Measurements from ENCODE around the gene SLC35E1.

Gene SLC35E1

GRCh38 chr19:16572332-16573211 lies at the start of gene SLC35E1:
Gene SLC35E1, minus strand, starts transcription at chr19:16572415. Its CDS starts 51 bp downstream, at chr19:16572364.
- peak; percentile 88 for DNase-seq (ENCODE audit: low read depth, low spot score)

GRCh38 chr19:16621165-16621800 lies 49.1 kb upstream of the SLC35E1 start:
- no peak for DNase-seq (ENCODE audit: low read depth, low spot score)

GRCh38 chr19:16620584-16620983 lies 48.4 kb upstream of the SLC35E1 start:
- DNase-seq (ENCODE audit: low read depth, low spot score) = no peak

- DNase-seq (ENCODE audit: low read depth, low spot score) = no peak
Observed at GRCh38 chr19:16620018-16620417, 47.8 kb upstream of the SLC35E1 start.

GRCh38 chr19:16619457-16619856 lies 47.2 kb upstream of the SLC35E1 start:
- DNase-seq (ENCODE audit: low read depth, low spot score) = no peak

GRCh38 chr19:16618248-16618647 lies 46.0 kb upstream of the SLC35E1 start:
- no peak for DNase-seq (ENCODE audit: low read depth, low spot score)

- no peak for DNase-seq (ENCODE audit: low read depth, low spot score)
Observed at GRCh38 chr19:16615808-16616207, 43.6 kb upstream of the SLC35E1 start.

GRCh38 chr19:16614941-16615340 lies 42.7 kb upstream of the SLC35E1 start:
- DNase-seq (ENCODE audit: low read depth, low spot score) = no peak

- no peak for DNase-seq (ENCODE audit: low read depth, low spot score)
Observed at GRCh38 chr19:16613841-16614240, 41.6 kb upstream of the SLC35E1 start.

GRCh38 chr19:16612636-16613035 lies 40.4 kb upstream of the SLC35E1 start:
- DNase-seq (ENCODE audit: low read depth, low spot score) = no peak

GRCh38 chr19:16611121-16611520 lies 38.9 kb upstream of the SLC35E1 start:
- no peak for DNase-seq (ENCODE audit: low read depth, low spot score)

- DNase-seq (ENCODE audit: low read depth, low spot score) = no peak
Observed at GRCh38 chr19:16609511-16610200, 37.4 kb upstream of the SLC35E1 start.

GRCh38 chr19:16608290-16608739 lies 36.1 kb upstream of the SLC35E1 start:
- DNase-seq (ENCODE audit: low read depth, low spot score) = no peak

- DNase-seq (ENCODE audit: low read depth, low spot score) = no peak
Observed at GRCh38 chr19:16607819-16608218, 35.6 kb upstream of the SLC35E1 start.

GRCh38 chr19:16605553-16605994 lies 33.4 kb upstream of the SLC35E1 start:
- no peak for DNase-seq (ENCODE audit: low read depth, low spot score)

GRCh38 chr19:16605115-16605514 lies 32.9 kb upstream of the SLC35E1 start:
- no peak for DNase-seq (ENCODE audit: low read depth, low spot score)

- DNase-seq (ENCODE audit: low read depth, low spot score) = no peak
Observed at GRCh38 chr19:16604615-16605014, 32.4 kb upstream of the SLC35E1 start.

GRCh38 chr19:16603090-16603489 lies 30.9 kb upstream of the SLC35E1 start:
- DNase-seq (ENCODE audit: low read depth, low spot score) = no peak

- no peak for DNase-seq (ENCODE audit: low read depth, low spot score)
Observed at GRCh38 chr19:16601378-16602052, 29.3 kb upstream of the SLC35E1 start.

GRCh38 chr19:16600824-16601223 lies 28.6 kb upstream of the SLC35E1 start:
- no peak for DNase-seq (ENCODE audit: low read depth, low spot score)

- DNase-seq (ENCODE audit: low read depth, low spot score) = no peak
Observed at GRCh38 chr19:16599655-16600346, 27.6 kb upstream of the SLC35E1 start.

Data from iPS DF 19.7 (cell line).